Measurements from ENCODE around the gene DHRS3. TPM values are rescaled to one million over a fixed set of nuclear protein-coding genes. Genes with fewer than 3 reads are reported as not detected.

The DHRS3 gene
- total RNA-seq, 1 experiment from 2014 or later, result 54.5 TPM

DNA sequence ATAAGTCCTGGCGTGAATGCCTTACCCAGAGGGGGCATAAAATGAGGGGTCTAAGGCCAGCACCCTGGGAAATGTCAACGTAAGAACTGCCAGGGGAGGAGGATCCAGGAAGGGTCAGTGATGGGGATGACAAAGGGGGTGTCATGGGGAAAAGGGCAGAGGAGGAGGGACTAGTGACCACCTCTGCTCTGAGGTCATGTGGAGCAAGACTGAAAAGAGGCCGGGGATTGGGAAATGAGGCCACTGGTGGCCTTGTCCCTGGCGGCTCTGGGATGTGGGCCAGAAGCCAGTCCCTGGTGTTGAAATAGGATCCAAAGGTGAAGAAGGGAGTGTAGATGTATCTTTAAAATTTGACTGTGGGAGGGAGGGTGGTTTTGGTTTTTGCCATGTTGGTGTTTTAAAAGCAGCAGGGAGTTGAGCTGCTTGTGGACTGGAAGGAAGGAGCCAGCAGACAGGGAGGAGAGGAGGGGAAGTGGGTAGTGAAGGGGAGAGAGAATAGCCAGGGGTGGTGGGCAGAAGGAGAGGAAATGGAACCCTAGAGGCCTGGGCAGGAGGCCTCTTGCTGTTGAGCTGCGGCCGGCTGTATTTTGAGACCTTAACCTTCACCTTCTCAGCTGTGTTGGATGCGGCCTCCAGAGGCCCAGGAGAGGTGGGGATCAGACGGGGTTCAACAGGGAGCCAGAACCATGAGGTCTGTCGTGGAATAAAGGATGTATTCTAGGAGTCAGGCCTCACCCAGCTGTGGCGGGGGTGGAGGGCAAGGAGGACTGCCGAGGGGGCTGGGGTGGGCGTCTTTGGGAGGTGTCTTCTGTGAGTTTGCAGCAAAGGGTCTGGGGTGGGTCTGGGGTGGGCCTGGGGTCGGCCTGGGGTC, 92.5 kb downstream of the DHRS3 start:
- Mint-ChIP-seq H3K27me3 (ENCODE audit: low read depth) (no peaks in the 10 kb centered on the region; the same call in 1 of the 2 replicates), H3K4me1 (peaks cover 2 to 5% of the 10 kb centered on the region in 2 experiments), H3K4me3 (no peak overlapping the region), H3K9me3 (no peaks in the 10 kb centered on the region), H3K36me3 (ENCODE audit: insufficient read depth in 1 of 3, low read depth in 3 of 3) (no peaks in the 10 kb centered on the region; a peak in 1 of 7 replicates), H3K27ac (peak overlapping the region in 1 of 3 experiments; percentile 29; a peak in 2 of 7 replicates)
- Histone ChIP-seq H3K9ac (ENCODE audit: extremely low read depth, insufficient read length, low read length) (no peak overlapping the region), H2BK15ac (ENCODE audit: low read depth, low read length) (no peak overlapping the region), H3K79me2 (ENCODE audit: insufficient read depth, low read length) (no peaks in the 10 kb centered on the region), H2BK12ac (ENCODE audit: insufficient read length, low read depth, low read length) (no peak overlapping the region), H3K4me1 (ENCODE audit: insufficient read depth, low read length) (no peaks in the 10 kb centered on the region), H2BK120ac (ENCODE audit: low read depth, low read length, poor library complexity, severe bottlenecking) (no peak overlapping the region), H3K4ac (ENCODE audit: low read depth, low read length) (no peak overlapping the region), H4K5ac (ENCODE audit: insufficient read length, low read depth, low read length) (no peak overlapping the region), H3K56ac (ENCODE audit: insufficient read length, low read depth, low read length) (no peak overlapping the region), H3K27me3 (ENCODE audit: insufficient read depth, low read length) (no peaks in the 10 kb centered on the region), H2BK20ac (ENCODE audit: low read depth, low read length, poor library complexity, severe bottlenecking) (no peak overlapping the region), H3K4me2 (ENCODE audit: insufficient read depth, insufficient read length, low read length) (no peak overlapping the region), H2BK5ac (ENCODE audit: insufficient read length, low read length) (no peak overlapping the region), H3K23ac (ENCODE audit: insufficient read length, low read depth, low read length) (no peak overlapping the region), H4K20me1 (ENCODE audit: control insufficient read depth, insufficient read depth, insufficient read length) (no peaks in the 10 kb centered on the region), H3T11ph (ENCODE audit: low read length) (no peak overlapping the region), H2AFZ (ENCODE audit: low read length) (no peak overlapping the region), H4K8ac (replicated peaks; ENCODE audit: insufficient read length, low read depth, low read length) (no peak overlapping the region), H3K23me2 (ENCODE audit: insufficient read length, low read depth, low read length, poor library complexity, severe bottlenecking) (no peaks in the 10 kb centered on the region), H2AK5ac (ENCODE audit: insufficient read length, low read length) (no peak overlapping the region), H3K79me1 (ENCODE audit: insufficient read depth, low read depth, low read length, poor library complexity, severe bottlenecking) (no peaks in the 10 kb centered on the region), H3K18ac (ENCODE audit: insufficient read length, low read depth, low read length) (no peak overlapping the region), H3K27ac (ENCODE audit: insufficient read length, low read depth, low read length) (no peak overlapping the region), H4K91ac (ENCODE audit: insufficient read length, low read depth, low read length) (no peak overlapping the region), H3K14ac (ENCODE audit: insufficient read depth, low read length) (no peak overlapping the region), H3K9me3 (ENCODE audit: control insufficient read depth, low read depth, low read length) (no peaks in the 10 kb centered on the region)
- no peak for DNase-seq
- WGBS (ENCODE audit: extremely low coverage, insufficient read length, low lambda C conversion rate), result no CpG with 5 or more reads among the region's 13 CpGs
- TF ChIP-seq, protein P1, sequence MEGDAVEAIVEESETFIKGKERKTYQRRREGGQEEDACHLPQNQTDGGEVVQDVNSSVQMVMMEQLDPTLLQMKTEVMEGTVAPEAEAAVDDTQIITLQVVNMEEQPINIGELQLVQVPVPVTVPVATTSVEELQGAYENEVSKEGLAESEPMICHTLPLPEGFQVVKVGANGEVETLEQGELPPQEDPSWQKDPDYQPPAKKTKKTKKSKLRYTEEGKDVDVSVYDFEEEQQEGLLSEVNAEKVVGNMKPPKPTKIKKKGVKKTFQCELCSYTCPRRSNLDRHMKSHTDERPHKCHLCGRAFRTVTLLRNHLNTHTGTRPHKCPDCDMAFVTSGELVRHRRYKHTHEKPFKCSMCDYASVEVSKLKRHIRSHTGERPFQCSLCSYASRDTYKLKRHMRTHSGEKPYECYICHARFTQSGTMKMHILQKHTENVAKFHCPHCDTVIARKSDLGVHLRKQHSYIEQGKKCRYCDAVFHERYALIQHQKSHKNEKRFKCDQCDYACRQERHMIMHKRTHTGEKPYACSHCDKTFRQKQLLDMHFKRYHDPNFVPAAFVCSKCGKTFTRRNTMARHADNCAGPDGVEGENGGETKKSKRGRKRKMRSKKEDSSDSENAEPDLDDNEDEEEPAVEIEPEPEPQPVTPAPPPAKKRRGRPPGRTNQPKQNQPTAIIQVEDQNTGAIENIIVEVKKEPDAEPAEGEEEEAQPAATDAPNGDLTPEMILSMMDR (conservative IDR thresholded peaks at IDR 0.05), result no peak

Data from H9 (cell line).